ENCODE results near the gene JUND.

The JUND gene

DNA sequence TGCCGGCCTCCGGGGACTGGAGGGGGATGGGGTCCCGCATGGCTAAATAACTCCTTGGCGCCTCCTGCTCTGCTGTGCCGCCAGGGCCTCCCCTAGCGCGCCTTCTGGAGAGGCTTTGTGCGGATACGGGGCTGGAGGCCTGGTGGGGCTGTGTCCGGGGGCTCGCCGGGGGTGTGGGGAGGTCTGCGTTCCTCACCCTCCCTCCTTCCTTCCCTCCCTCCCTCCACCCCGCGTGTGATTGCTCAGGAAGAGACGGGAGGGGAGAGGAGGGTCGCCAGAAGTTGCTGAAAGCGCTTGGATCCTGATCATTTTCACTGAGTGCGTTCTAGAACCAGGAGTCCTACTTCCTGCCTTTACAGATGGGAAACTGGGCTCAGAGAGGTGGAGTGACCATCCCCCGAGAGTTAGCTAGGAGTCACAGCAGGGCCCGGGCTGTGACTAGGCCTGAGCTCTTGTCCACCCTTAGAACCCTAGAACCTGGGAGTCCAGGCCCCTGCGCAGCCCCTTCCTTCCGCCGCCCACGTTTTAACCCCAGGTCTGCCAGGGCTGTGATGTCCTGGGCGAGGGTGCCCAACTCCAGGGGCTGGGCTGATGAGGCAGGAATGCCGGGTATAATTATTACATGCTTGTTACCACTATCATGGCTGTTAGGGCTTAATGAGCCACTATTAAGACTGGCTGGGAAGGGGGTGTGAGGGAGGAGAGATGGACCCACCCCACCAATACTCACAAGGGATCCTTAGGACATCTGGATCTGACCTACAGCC lies 782 bp upstream of the JUND start:
- no peak for DNase-seq (ENCODE audit: low read depth)
- TF ChIP-seq, protein P1, sequence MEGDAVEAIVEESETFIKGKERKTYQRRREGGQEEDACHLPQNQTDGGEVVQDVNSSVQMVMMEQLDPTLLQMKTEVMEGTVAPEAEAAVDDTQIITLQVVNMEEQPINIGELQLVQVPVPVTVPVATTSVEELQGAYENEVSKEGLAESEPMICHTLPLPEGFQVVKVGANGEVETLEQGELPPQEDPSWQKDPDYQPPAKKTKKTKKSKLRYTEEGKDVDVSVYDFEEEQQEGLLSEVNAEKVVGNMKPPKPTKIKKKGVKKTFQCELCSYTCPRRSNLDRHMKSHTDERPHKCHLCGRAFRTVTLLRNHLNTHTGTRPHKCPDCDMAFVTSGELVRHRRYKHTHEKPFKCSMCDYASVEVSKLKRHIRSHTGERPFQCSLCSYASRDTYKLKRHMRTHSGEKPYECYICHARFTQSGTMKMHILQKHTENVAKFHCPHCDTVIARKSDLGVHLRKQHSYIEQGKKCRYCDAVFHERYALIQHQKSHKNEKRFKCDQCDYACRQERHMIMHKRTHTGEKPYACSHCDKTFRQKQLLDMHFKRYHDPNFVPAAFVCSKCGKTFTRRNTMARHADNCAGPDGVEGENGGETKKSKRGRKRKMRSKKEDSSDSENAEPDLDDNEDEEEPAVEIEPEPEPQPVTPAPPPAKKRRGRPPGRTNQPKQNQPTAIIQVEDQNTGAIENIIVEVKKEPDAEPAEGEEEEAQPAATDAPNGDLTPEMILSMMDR (conservative IDR thresholded peaks at IDR 0.05; ENCODE audit: low read depth, low read length), result peak; percentile 37
- peak overlapping the region; percentile 42 for H3K4me3 ChIP-seq (ENCODE audit: low read length)

DNA sequence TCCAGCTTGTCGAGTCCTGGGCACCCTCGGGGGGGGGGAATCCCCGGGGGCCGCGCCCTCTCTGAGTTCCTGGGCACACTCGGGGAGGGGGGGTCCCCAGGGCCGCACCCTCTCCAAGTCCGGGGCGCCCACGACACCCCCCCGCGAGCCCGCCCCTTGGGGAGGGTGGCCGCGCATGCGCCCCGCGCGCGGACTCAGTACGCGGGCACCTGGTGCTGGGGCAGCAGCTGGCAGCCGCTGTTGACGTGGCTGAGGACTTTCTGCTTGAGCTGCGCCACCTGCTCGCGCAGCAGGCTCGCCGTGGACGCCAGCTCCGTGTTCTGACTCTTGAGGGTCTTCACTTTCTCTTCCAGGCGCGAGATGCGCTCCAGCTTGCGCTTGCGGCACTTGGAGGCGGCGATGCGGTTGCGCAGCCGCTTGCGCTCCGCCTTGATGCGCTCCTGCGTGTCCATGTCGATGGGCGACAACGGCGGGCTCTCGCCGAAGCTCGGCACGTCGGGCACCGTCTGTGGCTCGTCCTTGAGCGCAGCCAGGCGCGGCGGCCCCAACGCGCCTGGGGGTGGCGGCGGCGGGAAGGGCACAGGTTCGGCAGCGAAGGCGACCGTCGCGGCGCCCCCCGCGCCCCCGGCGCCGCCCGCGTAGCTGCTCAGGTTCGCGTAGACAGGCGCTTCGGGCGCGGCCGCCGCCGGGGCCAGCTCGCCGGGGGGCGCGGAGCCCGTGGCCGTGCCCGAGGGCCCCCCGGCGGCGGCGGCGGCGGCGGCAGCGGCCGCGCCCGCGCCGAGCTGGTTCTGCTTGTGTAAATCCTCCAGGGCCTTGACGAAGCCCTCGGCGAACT lies 958 bp downstream of the JUND start:
- TF ChIP-seq, protein P1 (conservative IDR thresholded peaks at IDR 0.05; ENCODE audit: low read depth, low read length), result no peak
- no peak for DNase-seq (ENCODE audit: low read depth)
- H3K4me3 ChIP-seq (ENCODE audit: low read length), result peak overlapping the region; percentile 99

DNA sequence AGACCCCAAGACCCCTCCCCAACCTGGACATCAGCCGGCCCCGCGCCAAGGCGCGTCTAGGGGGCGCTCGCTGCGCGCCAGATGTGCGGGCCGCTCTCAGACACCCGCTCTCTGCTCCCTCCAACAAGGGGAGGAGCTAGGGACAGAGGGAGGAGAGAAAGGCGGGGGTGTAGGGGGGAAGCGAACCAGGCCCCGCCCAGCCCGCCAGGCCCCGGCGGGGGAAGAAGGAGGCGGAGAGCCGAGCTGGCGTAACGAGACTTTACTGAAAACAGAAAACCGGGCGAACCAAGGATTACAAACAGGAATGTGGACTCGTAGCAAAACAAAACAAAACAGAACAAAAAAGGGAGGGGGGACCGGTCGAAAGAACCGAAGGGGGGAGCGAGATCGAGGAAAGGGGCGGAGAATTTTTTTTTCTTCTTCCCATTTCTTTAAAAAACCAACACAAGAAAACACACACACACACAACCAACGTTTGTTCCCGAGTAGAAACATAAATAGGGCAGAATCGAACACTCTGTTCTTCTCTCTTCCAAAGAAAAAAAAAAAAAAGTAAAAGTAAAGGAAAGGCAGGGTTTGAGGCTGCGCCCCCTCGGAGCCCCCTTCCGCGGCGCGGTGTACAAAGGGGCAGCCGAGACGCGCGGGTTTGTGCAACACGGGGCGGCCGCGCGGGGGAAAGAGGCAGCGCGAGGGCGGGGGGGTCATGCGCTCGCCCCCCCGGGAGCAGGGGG lies 1.7 kb downstream of the JUND start:
- peak; percentile 74 for DNase-seq (ENCODE audit: low read depth)
- H3K4me3 ChIP-seq (ENCODE audit: low read length), result peak overlapping the region; percentile 99
- TF ChIP-seq, protein P1 (conservative IDR thresholded peaks at IDR 0.05; ENCODE audit: low read depth, low read length), result peak; percentile 89

DNA sequence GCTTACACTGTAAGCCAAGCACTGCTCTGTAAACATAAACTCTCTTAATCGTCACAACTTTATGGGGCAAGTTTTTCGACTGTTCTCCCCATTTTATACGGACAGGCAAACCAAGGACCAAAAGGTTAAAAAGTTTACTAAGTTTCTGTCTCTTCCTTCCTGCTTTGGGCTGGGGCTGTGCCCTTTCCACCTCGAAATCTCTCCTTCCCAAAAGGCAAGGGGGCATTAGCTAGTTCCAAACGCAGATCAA lies 2.2 kb downstream of the JUND start:
- H3K4me3 ChIP-seq (ENCODE audit: low read length), result peak overlapping the region; percentile 99

DNA sequence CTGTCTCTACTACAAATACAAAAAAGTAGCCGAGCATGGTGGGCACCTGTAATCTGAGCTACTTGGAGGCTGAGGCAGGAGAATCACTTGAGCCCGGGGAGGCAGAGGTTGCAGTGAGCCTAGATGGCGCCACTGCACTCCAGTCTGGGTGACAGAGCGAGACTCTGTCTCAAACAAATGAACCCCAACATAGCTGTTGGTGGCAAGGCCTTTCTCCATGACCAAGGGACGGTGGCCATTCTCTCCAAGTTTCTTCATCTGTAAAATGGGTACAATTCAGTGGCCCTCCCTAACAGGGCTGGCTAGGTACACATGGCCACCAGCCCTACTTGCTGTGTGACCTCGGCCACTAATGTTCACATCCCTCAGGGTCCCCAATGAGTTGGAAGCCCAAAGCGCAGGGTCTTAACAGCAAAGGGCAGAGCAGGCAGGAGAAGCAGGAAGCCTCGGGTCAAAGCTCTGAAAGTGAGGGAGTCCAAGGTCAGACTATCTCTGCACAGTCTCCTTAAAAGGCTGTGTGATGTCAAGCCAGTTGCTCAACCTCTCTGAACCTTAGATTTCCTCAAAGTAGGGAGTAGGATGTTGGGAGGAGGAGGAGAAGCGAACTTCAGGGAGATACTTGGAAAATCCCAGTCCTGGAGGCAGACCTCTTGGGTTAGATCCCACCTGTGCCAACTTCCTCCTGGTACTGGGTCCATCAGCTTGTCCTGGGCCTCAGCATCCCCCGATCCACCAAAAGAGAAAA lies 2.7 kb downstream of the JUND start:
- TF ChIP-seq, protein P1 (conservative IDR thresholded peaks at IDR 0.05; ENCODE audit: low read depth, low read length), result peak; percentile 40
- peak overlapping the region; percentile 99 for H3K4me3 ChIP-seq (ENCODE audit: low read length)
- no peak for DNase-seq (ENCODE audit: low read depth)

More for the DNA sequence above, 2.2 kb downstream of the JUND start:
- TF ChIP-seq, protein P1 (conservative IDR thresholded peaks at IDR 0.05; ENCODE audit: low read depth, low read length), result no peak
- DNase-seq (ENCODE audit: low read depth), result no peak

DNA sequence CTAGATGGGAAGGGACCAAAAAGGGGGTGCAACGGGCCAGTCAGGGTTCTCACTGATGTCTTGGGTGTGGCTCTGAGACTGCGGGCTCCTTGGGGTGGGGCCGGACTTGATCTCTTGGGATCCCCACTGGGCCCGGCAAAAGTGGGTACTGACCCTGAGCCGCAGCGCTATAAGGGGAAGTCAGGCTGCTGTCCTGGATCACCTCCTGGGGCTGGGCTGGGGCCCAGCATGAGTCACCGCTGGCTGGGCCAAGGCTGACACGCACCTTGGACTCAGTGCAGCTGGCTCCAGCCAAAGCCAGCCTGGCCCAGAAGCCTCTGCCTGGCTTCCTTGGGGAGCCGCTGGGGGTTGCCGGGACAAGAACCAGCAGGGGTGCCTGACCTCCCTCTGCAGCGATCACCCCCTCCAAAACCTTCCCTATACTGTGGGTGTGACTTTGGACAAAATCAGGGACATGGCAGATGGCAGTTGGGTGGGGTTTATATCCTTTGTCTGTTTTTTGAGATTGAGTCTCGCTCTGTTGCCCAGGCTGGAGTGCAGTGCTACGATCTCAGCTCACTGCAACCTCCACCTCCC lies 6.6 kb downstream of the JUND start:
- peak; percentile 30 for DNase-seq (ENCODE audit: low read depth)
- TF ChIP-seq, protein P1 (conservative IDR thresholded peaks at IDR 0.05; ENCODE audit: low read depth, low read length), result no peak

More for the DNA sequence above, 6.6 kb downstream of the JUND start:
- H3K4me3 ChIP-seq (ENCODE audit: low read length), result no peak overlapping the region

Measured in retinal pigment epithelial cell (primary cell).